Dermis blood vessel endothelial cell (primary cell): ENCODE results near the gene DYRK3. TPM values are rescaled to one million over a fixed set of nuclear protein-coding genes. Genes with fewer than 3 reads are reported as not detected.
"Not testable (repeated sequence)": the region's sequence is repeated elsewhere in the genome, so short reads cannot be mapped to it uniquely, and the experiment has no call there.

ENCODE experiments used
- DNase-seq: peaks from one replicate; pipeline ENCODE4 v3.0.0; 2010
- total RNA-seq: library from RNA; depleted of rRNA; stranded (reverse); fragments of >200 nt; gene quantifications from 2 replicates; pipeline ENCODE4 v1.2.3, GENCODE V29; 2014

The DYRK3 gene
- 11.4 and 12.6 TPM in 2 replicates for total RNA-seq

DNA sequence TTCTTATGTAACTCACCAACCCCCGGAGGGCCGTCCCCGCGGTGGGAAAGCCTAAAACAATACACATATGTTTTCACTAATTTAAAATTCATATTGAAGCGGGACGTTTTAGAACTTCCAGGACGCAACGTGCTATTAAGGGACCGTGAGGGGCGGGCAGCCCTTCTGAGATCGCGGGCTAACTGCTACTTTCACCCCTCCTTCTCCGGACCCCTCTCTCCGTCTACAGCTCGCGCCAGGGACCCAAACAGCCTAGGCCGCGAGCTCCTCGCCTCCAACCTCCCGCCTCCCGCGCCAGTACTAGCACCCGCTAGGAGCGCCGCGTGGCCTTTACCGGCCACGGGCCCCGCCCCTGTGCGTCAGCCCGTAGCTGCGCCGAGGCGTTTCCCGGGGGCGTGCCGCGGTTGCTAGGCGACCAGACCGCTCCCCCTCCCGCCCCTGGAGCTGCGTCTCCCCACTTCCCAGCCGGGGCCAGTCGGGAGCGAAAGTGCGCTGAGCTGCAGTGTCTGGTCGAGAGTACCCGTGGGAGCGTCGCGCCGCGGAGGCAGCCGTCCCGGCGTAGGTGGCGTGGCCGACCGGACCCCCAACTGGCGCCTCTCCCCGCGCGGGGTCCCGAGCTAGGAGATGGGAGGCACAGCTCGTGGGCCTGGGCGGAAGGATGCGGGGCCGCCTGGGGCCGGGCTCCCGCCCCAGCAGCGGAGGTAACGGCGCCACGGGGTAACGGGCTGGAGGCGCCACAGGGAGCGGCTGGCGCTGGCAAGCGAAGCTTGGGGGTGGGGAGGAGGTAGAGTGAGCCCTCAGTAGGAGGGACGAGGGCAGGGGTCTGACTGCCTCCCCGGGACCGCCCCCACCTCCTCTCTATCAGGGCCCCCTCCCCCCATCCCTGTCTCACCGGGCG lies at the start of gene DYRK3:
DYRK3 (plus strand) TSS at position 457 of the 898 bp plus-strand sequence; CDS start at position 625, 168 bp downstream.
- DNase-seq = peak; percentile 95

DNA sequence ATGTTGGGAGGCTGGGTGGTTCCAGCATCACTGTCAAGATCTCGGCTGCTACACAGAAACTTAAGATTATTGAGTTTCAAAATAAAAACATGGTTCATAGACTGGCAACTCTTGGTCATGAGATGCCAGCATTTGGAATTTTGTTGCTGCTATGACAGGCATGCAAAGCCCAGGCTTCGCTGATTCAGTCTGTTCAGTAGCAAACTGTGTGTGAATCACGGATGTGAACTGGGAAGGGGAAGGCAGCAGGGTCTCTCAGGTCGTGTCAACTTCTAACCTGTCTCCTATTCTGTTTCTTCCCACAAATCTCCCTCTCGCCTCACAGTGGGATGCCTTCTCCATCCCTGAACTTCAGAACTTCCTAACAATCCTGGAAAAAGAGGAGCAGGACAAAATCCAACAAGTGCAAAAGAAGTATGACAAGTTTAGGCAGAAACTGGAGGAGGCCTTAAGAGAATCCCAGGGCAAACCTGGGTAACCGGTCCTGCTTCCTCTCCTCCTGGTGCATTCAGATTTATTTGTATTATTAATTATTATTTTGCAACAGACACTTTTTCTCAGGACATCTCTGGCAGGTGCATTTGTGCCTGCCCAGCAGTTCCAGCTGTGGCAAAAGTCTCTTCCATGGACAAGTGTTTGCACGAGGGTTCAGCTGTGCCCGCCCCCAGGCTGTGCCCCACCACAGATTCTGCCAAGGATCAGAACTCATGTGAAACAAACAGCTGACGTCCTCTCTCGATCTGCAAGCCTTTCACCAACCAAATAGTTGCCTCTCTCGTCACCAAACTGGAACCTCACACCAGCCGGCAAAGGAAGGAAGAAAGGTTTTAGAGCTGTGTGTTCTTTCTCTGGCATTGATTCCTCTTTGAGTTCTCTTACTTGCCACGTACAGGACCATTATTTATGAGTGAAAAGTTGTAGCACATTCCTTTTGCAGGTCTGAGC lies 48.6 kb upstream of the DYRK3 start:
- no peak for DNase-seq

DNA sequence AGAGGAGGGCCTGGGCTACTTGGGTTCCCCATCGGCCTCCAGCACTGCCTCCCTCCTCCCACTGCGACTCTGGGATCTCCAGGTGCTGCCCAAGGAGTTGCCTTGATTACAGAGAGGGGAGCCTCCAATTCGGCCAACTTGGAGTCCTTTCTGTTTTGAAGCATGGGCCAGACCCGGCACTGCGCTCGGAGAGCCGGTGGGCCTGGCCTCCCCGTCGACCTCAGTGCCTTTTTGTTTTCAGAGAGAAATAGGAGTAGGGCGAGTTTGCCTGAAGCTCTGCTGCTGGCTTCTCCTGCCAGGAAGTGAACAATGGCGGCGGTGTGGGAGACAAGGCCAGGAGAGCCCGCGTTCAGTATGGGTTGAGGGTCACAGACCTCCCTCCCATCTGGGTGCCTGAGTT lies 47.4 kb upstream of the DYRK3 start:
- DNase-seq = no peak

DNA sequence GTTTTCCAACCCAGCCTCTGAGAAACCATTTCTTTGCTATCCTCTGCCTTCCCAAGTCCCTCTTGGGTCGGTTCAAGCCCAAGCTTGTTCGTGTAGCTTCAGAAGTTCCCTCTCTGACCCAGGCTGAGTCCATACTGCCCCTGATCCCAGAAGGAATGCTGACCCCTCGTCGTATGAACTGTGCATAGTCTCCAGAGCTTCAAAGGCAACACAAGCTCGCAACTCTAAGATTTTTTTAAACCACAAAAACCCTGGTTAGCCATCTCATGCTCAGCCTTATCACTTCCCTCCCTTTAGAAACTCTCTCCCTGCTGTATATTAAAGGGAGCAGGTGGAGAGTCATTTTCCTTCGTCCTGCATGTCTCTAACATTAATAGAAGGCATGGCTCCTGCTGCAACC lies 46.8 kb upstream of the DYRK3 start:
- no peak for DNase-seq

DNA sequence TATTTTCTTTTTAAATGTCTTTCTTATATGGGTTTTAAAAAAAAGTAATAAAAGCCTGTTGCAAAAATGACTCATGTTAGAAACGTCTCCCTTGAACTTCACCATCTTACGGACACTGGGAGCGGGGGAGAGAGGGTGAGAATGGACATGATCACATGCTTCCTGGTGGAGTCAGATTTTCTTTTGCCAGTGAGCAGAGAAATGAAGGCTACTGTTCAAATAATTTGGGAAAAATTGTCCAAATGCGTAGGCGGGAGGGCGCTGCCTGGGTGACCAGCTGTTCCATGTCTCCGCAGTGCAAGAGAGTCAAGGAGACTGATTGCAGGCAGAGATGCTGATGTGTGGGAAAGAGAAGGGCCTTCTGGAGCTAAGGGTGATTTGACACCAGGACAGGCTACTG lies 46.1 kb upstream of the DYRK3 start:
- DNase-seq = peak; percentile 55

DNA sequence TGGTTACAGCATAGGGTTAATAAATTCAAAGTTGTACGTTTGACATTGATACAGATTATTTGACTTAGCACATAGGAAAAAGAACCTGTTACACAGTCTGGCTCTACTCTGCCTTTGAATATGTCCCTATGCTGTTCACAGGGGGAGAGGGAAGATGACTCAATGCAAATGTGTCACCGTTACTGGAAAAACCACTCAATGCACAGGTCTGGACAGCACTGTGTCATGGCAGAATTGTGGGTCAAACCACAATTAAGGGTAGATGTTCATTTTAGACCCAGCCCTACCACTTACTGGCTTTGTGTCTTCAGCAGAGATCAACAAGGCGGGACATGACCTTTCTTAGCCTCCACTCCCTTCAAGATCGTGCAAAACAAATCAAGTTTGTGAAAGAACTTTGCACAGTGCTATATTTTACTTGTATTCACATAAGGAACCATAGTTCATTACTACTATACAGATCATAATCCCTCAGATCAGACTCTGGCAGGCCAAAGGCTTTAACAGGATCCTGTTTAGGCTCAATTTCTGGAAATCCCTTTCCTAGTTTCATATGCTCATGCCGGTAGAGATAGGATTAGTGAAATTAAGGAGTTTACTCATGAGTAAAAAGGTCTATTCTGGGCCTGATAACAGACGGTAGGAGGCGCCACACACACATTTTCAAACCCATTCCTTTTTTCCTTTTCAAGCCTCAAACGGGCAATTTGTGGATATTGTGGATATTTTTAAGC lies 45.1 kb upstream of the DYRK3 start:
- DNase-seq = peak; percentile 17

DNA sequence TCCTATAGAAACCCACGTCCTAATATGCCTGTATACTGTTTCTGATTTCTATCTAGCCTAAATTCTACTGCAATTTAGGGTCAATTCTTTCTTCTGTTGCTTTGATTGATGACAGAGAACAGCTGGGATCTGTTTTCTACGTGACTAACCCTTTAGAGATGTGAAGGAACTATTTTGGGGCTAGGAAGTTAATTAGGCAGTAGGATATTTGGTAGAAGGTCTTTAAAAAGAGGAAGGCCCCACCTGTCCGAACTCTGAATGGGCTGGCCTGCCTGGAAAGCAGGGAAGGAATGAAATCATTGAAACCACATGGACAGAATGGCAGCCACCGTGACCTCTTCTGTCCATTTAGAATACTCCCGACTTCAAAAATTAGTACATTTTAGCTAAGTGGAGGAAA lies 44.1 kb upstream of the DYRK3 start:
- DNase-seq = no peak

DNA sequence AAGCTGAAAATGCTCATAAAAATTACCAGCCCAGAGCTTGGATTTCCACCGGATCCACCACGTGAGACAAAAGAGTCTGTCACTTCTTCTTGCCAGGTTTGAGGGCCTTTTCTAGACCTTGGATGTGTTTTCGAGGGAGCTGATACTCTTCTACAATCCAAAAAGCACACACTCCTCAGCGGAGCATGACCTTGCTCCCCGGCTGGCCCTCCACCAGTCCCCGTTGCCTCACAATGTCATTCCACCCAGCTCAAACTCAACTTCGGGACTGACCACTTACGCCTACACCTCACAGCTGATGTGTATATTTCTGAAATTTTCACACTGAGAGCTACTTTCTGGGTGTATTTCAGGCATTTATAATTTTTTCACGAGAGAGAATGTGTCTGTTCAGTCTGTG lies 43.6 kb upstream of the DYRK3 start:
- no peak for DNase-seq

DNA sequence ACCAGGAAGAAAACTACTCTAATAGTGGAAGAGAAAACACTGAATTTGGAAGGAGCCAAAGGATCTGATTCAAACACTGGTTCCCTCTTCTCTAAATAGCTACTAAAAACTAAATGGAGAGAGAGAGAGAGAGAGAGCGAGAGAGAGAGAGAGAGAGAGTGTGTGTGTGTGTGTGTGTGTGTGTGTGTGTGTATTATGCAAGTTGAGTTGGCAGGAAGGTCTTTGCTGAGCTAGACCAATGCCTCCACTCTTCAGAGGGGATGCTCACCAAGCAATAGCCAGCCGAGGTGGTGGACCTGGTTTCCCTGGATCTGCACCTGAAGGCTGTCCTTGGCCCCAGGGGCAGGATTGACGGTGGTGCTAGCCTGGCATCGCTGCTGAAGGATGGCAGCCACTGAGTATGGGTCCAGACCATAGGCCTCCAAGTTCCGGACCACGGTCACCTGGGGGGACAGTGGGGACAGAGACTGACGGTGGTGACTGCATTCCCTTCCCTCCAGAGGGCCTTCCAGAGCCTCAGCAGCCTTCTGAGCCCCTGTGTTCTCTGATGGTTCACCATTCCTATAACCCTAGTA lies 41.9 kb upstream of the DYRK3 start:
- DNase-seq = no peak

DNA sequence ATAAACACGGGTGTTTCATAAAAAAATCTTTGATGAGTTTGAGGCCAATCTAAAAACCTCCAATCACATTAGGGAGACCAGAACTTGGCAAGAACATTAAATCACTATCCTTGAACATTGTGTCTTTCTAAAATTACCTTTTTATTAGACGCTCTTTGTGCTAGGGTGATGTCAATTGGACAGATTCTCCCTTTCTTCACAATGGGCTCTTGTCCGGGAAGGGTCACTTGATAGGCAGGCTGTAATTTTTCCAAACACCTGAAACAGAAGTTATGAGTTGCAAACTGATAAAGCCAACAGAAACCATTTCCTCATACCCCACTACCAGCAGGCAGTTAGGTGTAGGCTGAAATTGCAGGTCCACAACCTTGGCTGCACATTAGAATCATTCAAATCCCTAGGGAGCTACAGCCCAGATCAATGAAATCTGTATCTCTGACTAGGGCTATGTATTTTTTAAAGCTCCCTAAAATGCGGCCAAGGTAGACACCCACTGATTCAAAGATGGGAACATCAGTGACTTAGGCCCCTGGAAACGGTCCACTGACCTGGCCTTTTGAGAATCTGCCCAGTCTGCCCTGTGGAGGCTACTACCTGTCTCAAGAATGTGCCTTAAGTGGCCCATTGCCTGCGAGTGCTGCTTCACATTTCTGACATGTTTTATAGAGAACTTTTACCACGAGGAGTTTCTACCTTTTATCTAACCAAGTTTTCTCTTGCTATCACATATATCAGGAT lies 39.6 kb upstream of the DYRK3 start:
- DNase-seq = no peak

DNA sequence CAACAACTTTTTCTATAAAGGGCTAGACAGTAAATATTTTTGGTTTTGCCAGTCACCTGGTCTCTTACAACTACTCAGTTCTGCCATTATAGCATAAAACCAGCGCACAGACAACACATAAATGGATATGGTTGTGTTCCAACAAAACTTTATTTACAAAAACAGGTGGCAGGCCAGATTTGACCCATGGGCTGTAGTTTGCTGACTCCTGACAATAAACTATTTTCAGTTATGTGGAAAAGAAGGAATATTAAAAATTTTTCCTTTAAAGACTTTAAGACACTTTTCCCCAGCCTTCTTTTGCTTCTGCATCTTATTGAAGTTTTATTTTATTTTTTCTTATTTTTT lies 39.0 kb upstream of the DYRK3 start:
- DNase-seq = no peak

DNA sequence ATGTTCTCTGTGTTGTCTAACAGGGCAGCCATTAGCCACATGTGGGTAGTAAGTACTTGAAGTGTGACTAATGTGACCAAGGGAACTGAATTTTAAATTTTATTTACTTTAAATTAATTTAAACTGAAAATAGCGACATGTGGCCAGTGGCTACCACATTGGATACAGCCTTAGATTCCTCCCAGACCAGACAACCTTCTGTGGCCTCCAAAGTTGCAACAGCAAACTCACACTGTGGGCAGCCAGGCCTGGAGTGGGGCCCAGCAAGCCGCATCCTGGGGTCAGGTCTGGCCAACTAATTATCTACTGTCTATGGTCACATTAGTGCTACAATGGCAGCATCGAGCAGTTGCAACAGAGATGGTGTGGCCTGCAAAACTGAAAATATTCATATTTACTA lies 34.8 kb upstream of the DYRK3 start:
- DNase-seq = no peak

DNA sequence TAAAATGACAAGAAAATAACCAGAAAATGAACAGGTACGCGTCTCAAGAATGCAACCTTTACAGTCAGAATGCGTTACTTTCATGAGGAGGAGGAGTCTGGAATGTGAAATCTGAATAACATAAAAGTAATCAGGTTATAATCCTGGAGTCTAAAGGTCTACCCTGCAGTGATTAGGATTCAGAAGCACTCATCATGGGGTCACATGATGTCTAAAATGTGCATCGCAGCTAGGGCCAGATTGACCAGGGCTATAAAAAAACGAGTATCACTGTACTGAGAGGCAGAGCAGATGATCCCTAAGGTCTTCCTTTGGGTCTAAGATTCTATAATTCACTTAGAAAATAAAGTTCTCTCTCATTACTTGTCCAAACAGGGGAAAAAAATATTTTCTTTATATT lies 30.5 kb upstream of the DYRK3 start:
- no peak for DNase-seq

DNA sequence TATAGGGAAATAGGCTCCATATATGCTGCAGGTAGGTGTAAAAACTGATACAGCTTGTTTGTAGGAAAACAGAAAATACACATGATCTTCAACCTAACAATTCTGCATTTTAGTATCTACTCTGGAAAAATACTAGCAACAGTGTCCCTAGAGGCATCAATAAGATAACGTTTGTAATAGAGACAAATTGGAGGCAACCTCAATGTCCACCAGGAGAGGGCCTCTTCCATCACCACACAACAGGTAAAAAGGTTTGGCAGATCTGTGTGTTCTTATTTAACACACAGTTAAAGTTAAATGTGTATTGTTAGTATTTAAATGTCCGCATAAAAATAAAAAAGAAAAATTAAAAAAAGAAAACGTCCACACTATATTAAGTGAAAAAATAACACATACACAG lies 28.5 kb upstream of the DYRK3 start:
- peak; percentile 60 for DNase-seq

DNA sequence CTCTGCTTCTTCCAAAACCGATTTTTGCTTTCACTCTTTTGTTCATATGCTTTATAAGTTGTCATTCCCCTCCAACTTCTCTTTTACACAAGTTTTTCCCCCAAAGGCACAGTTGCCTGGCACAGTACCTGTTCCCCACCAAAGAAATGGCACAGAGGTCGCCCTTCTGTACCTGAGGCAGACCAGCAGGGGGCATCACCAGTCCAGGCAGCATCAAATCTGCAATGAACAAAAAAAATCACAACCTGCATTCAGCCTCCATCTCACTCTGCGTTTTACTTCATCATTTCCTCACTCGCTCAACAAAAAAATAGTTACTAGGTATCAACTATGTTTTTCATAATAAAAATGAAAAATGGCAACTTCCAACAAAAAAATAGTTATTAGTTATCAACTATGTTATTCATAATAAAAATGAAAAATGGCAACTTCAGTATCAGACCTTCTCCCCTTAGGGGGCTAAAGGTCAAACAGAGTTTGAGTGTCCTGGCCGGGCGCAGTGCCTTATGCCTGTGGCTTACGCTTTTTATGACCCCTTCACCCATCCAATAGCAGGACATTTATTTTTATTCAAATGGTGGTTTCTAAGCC lies 27.1 kb upstream of the DYRK3 start:
- DNase-seq = peak; percentile 73

DNA sequence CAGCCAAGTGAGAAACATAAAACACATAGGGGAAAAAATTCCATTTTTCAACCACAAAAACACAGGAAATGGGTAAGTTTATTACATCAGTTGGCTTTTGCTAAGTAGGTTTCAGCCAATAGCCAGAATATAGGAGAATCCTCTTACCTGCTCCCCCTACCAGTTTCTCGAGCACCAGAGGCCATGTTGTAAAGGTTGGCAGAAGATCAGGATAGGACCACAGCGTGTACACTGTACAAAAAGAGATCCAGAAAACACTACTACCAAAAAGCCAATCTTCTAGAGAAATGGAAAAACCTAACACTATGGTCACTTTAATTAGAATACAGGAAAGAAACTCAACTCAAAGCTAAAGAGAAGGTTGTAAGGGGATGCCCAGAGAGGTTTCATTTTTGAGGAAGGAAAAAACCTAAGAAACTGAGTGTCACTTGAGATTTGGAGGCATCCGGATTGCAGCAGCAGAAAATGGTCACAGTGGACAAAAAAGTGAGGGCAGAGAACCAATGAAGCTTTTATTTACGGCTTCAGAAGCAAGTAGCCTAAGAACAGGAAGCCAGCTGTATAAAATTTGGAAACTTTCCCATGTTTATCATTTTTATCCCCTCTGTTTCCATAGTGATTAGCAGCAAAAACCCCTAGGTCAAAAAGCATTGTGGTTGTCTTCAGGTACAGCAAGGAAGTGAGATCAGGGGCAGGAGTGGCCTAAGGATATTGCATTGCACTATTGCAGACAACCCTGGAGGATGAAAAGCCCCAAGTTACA lies 25.9 kb upstream of the DYRK3 start:
- peak; percentile 87 for DNase-seq

DNA sequence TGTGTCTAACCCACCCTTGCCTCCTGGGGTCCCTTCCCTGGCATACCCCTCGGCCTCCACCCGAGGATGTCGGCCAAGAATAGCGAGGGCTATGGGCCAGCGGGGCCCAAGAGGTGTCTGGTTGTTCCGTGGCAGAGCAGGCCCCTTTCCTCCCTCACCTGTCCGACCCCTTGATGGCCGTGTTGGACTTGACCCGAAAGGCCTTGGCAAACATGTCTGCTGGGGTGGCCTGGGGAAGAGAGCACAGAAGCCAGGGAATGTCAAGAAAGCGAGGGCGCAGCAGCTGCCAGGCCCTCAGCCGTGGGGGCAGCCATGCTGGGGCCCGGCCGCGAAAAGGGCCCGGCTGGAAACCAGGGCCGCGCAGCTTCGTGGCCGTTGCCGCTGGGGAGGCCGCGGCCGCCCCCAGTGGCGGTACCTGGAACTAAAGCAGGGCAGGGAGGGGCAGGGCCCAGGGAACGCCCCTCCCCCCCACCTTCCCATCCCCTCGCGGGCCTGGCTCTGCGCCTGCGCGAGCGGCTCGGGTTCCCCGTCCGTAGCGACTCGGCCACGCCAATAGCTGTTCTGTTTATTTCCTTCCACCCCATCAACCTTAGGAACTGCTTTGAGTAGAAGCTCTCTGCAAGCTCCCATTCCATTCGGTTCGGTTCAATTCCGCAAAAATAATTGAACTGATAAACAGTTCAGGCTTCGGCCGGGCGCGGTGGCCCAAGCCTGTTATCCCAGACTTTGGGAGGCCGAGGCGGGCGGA lies 23.0 kb upstream of the DYRK3 start, which contains the start of gene EIF2D:
EIF2D (minus strand) TSS at position 337 of the 748 bp plus-strand sequence; CDS start at position 214, 123 bp downstream.
- peak; percentile 95 for DNase-seq

DNA sequence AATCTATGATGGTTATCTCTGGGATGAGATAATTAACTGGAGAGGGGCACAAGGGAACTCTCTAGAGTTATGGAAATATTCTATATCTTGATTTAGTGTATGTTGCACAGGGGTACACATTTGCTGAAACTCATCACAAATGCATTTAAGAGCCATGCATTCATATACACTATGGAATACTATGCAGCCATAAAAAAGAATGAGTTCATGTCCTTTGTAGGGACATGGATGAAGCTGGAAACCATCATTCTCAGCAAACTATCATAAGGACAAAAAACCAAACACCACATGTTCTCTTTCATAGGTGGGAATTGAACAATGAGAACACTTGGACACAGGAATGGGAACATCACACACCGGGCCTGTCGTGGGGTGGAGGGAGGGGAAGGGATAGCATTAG lies 8.9 kb upstream of the DYRK3 start:
- not testable (repeated sequence) for DNase-seq

DNA sequence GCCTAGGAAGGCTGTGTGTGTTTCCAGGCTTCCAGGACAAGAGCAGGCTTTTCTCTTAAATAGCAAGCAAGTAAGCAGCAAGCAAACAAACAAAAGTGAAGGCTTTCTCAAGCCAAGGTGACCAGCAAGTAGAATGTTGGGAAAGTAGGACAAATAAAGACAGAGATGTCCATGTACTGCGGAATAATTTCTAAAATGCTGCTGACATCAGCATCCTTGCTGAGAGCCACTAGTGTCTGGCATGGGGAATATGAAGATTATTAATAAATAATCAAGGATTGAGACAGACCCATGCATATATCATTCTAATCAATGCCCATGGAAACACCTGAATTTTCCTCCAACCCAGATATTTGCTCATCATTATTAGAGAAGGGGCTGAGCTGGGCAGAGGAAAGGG lies 6.4 kb upstream of the DYRK3 start:
- no peak for DNase-seq

DNA sequence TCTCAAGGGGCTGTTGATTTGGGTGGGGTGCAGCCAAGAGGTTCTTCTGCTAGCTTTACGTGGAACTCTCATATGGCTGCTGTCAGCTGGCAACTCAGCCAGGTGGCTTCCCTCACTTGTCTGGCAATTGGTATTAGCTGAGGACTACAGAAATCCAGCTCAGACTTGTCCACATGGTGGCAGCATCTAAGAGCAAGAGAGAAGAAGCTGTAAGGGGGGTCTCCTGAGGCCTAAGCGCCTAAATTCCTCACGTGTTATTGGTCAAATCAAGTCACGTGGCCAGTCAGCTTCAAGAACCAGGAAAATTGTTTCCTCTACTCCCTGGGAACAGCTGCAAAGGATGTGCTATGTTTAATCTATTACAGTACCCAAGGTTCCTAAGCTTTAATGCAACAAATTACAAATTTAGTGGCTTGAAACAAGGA lies 4.2 kb upstream of the DYRK3 start:
- DNase-seq = peak; percentile 93
